Endodermal cell (in vitro differentiated cells): ENCODE data around the gene TIAM1. TPM values are rescaled to one million over a fixed set of nuclear protein-coding genes. Genes with fewer than 3 reads are reported as not detected.

Experiments
- DNase-seq: peaks from one replicate; pipeline ENCODE4 v3.0.0-alpha.2; 2017
- H3K27ac ChIP-seq: 2 replicates; pipeline ENCODE4 v1.5.1; 2013; ENCODE audit warnings: mild to moderate bottlenecking, low read depth, low read length, moderate library complexity
- H3K27me3 ChIP-seq: 2 replicates; pipeline ENCODE4 v1.6.1; 2013; ENCODE audit warnings: mild to moderate bottlenecking, low read length, moderate library complexity; ENCODE audit not compliant: insufficient read depth, control insufficient read depth, poor library complexity, severe bottlenecking
- H3K36me3 ChIP-seq: 2 replicates; pipeline ENCODE4 v1.7.0; 2013; ENCODE audit warnings: mild to moderate bottlenecking, low read length, moderate library complexity; ENCODE audit not compliant: control insufficient read depth, insufficient read depth
- H3K4me1 ChIP-seq: one replicate; pipeline ENCODE4 v1.7.0; 2013; ENCODE audit warnings: low read length; ENCODE audit not compliant: control insufficient read depth, insufficient read depth
- H3K4me3 ChIP-seq: 2 replicates; pipeline ENCODE4 v1.5.1; 2013; ENCODE audit warnings: mild to moderate bottlenecking, low read length, moderate library complexity
- H3K9ac ChIP-seq: 2 replicates; pipeline ENCODE4 v1.6.1; 2013; ENCODE audit warnings: mild to moderate bottlenecking, low read length, moderate library complexity; ENCODE audit not compliant: poor library complexity, severe bottlenecking; ENCODE audit errors: extremely low read depth
- H3K9me3 ChIP-seq: 2 replicates; pipeline ENCODE4 v1.6.1; 2013; ENCODE audit warnings: mild to moderate bottlenecking, low read length, moderate library complexity; ENCODE audit not compliant: control insufficient read depth
- H3K27ac Mint-ChIP-seq: 2 replicates; pipeline ENCODE4 v1.8.0; 2020; ENCODE audit warnings: mixed read lengths
- H3K27me3 Mint-ChIP-seq: 2 replicates; pipeline ENCODE4 v1.8.0; 2021; ENCODE audit warnings: mild to moderate bottlenecking, mixed read lengths; ENCODE audit not compliant: insufficient read depth
- H3K36me3 Mint-ChIP-seq: 2 replicates; pipeline ENCODE4 v1.8.0; 2020; ENCODE audit warnings: low read depth, mixed read lengths
- H3K4me1 Mint-ChIP-seq: 2 replicates; pipeline ENCODE4 v1.8.0; 2020; ENCODE audit warnings: mixed read lengths
- H3K4me3 Mint-ChIP-seq: 2 replicates; pipeline ENCODE4 v1.8.0; 2020; ENCODE audit warnings: mild to moderate bottlenecking, moderate library complexity, mixed read lengths
- H3K9me3 Mint-ChIP-seq: 2 replicates; pipeline ENCODE4 v1.8.0; 2020; ENCODE audit warnings: mild to moderate bottlenecking, mixed read lengths
- CTCF ChIP-seq: fragments of 200-600 bp; sonication (generic); conservative IDR thresholded peaks from 2 replicates; pipeline ENCODE4 v1.5.0; 2021; ENCODE audit warnings: antibody characterized with exemption, mild to moderate bottlenecking
- WGBS, 2 experiments: methylation state at CpG; one replicate each; pipeline versions ENCODE4 v1.1.5 to v1.1.7; 2013; ENCODE audit warnings: missing lambda C conversion rate in 2 of 2, mixed read lengths in 1 of 2; ENCODE audit not compliant: insufficient coverage in 1 of 2, insufficient read length in 1 of 2; 5-methylcytosine and 5-hydroxymethylcytosine counted together
- total RNA-seq, 2 donors: library from RNA; stranded (reverse); fragmentation: NEBNext Ultra II Directional in 1 of 2; extraction: Animal tissue kit (Norgen Biotek cat#: 25700) in 1 of 2; gene quantifications; 2 replicates in 1 of 2; 3 replicates in 1 of 2; pipeline ENCODE4 v1.2.1, GENCODE V29; 2021

The TIAM1 gene
- total RNA-seq, 2 donors from 2014 or later: 29.4 to 33.3 TPM

- H3K27me3 ChIP-seq: peaks cover 31% of the 10 kb centered on the region
- H3K36me3 ChIP-seq: peaks cover 12% of the 10 kb centered on the region
- no peak overlapping the region for H3K4me3 ChIP-seq
- DNase-seq: no peak
- H3K27ac ChIP-seq: no peak overlapping the region
- peaks cover 5% of the 10 kb centered on the region for H3K4me1 ChIP-seq
- Mint-ChIP-seq H3K4me3 (no peak overlapping the region), H3K9me3 (peaks cover 3% of the 10 kb centered on the region), H3K27ac (no peak overlapping the region), H3K36me3 (peaks cover 23% of the 10 kb centered on the region), H3K4me1 (peaks cover 27% of the 10 kb centered on the region), H3K27me3 (peaks cover 3% of the 10 kb centered on the region)
- H3K9me3 ChIP-seq: peaks cover 4% of the 10 kb centered on the region
- WGBS, 2 experiments: 87 to 89% methylated on average over 4 to 5 of the region's 5 CpGs
- H3K9ac ChIP-seq: no peak overlapping the region
- TF ChIP-seq CTCF: no peak
These were observed 148.6 kb downstream of the TIAM1 start for GRCh38 chr21:31195334-31196015.

- Histone ChIP-seq H3K9me3 (peaks cover 4% of the 10 kb centered on the region), H3K27me3 (peaks cover 31% of the 10 kb centered on the region), H3K4me3 (no peak overlapping the region), H3K9ac (no peak overlapping the region), H3K36me3 (peaks cover 12% of the 10 kb centered on the region), H3K4me1 (peaks cover 5% of the 10 kb centered on the region), H3K27ac (no peak overlapping the region)
- Mint-ChIP-seq H3K4me1 (peaks cover 27% of the 10 kb centered on the region), H3K27ac (peak overlapping the region; percentile 71), H3K36me3 (peaks cover 24% of the 10 kb centered on the region), H3K4me3 (peak overlapping the region; percentile 4), H3K9me3 (peaks cover 3% of the 10 kb centered on the region), H3K27me3 (peaks cover 3% of the 10 kb centered on the region)
- WGBS, 2 experiments: 76 to 80% methylated on average over 2 to 5 of the region's 5 CpGs
- DNase-seq: no peak
- TF ChIP-seq CTCF: no peak
These were observed 149.4 kb downstream of the TIAM1 start for GRCh38 chr21:31194510-31195293.

GRCh38 chr21:31193761-31194160, 150.3 kb downstream of the TIAM1 start:
- peaks cover 12% of the 10 kb centered on the region for H3K36me3 ChIP-seq
- no peak for DNase-seq
- peaks cover 31% of the 10 kb centered on the region for H3K27me3 ChIP-seq
- peaks cover 5% of the 10 kb centered on the region for H3K4me1 ChIP-seq
- TF ChIP-seq CTCF: no peak
- Mint-ChIP-seq H3K9me3 (peaks cover 3% of the 10 kb centered on the region), H3K27me3 (peaks cover 3% of the 10 kb centered on the region), H3K4me1 (peaks cover 27% of the 10 kb centered on the region), H3K4me3 (no peak overlapping the region), H3K36me3 (peaks cover 24% of the 10 kb centered on the region), H3K27ac (no peak overlapping the region)
- WGBS, 2 experiments: 91 to 95% methylated on average over 11 to 12 of the region's 12 CpGs
- H3K9me3 ChIP-seq: peaks cover 4% of the 10 kb centered on the region
- no peak overlapping the region for H3K9ac ChIP-seq
- no peak overlapping the region for H3K4me3 ChIP-seq
- H3K27ac ChIP-seq: no peak overlapping the region
